Measurements from ENCODE around the gene AKT1.

AKT1 gene

DNA sequence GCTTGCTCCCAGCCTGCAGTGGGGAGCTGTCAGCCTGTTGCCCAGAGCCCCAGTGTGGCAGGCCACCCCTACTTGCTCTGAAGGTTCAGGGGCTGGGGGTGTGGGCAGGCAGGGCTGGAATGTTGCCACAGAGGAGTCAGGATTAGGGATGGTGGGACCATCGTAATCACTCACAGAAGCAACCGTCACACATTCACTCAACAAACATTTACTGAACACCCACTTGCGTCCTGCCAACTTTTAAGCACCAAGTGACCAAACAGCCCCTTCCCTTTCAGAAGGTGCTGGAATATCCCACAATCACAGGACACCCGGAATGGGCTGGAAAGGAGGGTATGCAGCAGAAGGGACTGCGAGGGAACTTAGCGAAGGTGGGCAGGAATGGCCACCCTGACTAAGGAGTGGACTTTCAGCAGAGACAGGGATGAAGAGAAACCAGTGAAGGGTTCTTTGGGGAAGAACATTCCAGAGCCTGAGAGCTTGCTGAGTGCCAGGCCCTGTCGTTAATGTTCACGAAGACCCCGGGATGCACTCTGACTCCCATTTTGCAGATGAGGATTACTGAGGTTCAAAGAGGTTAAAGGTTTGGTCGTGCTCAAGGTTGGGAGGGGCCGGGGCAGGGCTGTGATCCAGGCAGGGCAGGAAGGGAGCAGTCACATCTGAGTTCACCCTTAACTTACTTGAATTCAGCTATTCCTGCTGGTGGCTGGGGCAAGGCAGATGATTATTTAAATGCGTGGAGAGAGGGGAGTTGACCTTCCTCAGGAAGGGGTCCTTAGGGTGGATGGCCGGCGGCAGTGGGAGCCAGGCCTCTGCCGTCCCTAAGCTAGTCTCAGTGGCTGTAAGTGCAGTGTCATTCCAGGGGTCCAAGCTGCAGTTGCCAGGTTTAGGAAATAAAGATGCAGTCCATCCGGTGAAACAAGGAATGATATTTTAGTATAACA is 3.0 kb upstream of the AKT1 start:
- no peak for DNase-seq

GRCh38 chr14:104797115-104798044 is 1.8 kb upstream of the AKT1 start:
- DNase-seq = no peak

DNA sequence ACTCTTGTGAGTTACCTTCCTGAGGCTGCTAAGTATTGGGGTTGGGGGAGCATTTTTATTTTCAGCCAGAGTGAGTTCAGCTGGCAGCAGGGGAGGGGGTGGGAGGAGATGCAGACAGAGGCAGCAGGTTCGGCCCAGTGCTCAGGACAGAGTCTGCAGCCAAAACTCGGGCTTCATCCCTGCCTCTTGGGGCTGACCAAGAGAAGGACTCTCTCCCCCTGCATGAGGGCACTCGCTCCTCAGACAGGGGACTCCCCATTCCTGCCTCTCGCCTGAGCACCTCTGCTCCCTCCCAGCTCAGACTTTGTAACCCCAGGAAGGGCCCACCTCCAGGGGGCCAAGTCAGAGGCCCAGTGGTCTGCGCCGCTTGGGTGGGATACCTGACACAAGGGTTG is 1.1 kb upstream of the AKT1 start:
- DNase-seq = no peak

GRCh38 chr14:104795781-104796686 is 486 bp upstream of the AKT1 start:
- peak; percentile 47 to 77 for DNase-seq

- DNase-seq = no peak
Observed at GRCh38 chr14:104794631-104794992, 936 bp downstream of the AKT1 start.

- DNase-seq = peak; percentile 39 to 50
Observed at GRCh38 chr14:104794099-104794498, 1.4 kb downstream of the AKT1 start.

DNA sequence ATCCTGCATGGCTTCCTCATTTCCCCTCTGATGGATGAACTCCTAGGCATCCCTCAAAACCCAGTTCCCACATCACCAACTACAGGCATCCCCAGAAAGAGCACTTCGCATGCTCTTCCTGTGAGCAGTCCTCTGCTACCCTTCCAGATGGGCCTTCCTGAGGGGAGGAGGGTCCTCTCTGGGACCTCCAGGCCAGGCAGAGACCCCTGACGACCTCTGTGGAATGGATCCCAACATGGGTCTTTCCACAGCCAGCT is 1.9 kb downstream of the AKT1 start:
- no peak for DNase-seq

DNA sequence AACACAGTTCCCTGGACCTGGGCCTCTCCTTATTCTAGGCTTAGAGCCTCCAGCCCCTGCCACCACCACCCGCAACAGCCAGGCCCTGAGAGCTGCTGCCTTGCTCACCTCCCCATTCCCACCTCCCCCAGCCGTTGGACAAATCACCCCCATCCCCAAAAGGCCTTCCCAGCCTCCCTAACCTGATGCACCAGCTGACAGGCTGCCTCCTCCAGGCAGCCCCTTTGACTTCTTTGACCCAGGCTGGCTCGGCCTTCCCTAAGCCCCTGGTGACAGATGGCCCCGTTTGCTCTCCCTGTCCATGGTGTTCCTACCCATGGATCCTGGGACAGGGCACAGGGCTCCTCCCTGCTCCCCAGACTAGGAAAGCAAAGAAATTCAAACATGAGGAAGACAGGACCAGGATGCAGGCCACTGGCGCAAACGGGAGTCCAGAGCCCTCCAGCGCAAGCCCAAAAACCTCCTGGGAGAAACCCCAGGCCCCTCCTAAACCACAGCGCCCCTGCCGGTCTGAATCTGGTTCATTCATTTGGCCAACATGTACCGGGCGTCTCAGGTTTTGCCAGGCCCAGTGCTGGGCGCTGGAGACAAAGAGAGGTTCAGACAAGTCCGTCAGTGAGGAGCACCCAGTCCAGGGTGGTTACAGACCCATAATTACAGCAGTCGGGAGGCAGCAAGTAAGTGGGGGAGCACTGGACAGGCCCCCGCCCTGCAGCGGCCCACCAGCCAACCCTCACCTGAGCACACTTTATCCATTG is 2.4 kb downstream of the AKT1 start:
- no peak for DNase-seq

DNA sequence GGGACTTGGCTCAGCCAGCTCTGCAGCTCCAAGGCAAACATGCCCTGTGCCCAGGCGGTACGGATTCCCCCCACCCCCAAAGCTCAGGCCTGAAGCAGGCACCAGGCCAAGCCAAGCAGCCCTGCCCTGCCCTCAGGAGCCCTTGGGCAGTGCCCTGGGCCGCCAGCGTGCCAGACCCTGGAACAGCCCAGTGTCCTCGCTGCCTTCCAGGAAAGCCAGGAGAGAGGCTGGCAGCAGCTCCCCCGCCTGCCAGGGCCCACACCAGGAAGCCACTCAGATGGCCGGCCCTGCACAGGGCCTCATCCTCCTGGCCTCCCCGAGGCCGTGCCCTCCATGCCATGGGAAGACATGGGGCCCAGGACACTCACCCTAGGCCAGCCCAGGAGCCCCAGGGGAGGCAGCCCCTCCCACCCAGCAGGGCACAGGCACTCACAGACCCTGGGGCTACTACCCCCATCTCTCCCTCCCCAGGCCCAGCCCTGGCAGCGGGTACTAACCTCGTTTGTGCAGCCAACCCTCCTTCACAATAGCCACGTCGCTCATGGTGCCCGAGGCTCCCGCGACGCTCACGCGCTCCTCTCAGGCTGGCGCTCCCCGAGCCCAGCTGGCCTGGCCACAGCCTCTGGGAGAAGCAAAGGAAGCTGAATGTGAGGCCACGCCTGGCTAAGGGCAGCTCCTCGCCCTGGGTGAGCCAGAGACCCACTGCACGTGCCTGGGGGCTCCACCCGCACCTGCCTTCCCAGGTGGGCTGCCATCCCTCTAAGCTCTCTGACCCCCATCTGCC is 3.3 kb downstream of the AKT1 start:
- DNase-seq = no peak

DNA sequence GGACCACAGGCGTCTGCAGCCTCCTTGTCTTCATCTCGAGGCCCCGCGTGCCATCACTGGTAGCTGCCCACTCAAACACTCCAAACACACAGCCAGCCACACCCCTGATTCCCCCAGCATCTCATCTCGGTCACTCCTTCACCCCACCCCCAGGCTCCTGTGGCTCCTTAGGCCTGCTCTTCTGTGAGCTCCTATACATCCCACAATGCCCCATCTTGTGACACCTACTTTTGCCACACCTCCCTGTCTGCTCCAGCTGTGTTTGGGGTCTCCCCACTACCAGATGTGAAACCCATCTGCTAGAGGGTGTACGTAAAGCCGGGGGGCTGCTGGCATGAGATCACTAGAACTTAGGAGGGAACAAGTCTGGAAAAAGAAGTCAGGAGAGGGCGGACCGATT is 4.1 kb downstream of the AKT1 start:
- no peak for DNase-seq

GRCh38 chr14:104789752-104790743 is 5.5 kb downstream of the AKT1 start:
- DNase-seq = no peak

GRCh38 chr14:104788873-104789663 is 6.5 kb downstream of the AKT1 start:
- no peak for DNase-seq

GRCh38 chr14:104788161-104788818 is 7.3 kb downstream of the AKT1 start:
- DNase-seq = no peak

- peak in 1 of 2 donors; percentile 23 for DNase-seq
Observed at GRCh38 chr14:104787736-104788135, 7.8 kb downstream of the AKT1 start.

DNA sequence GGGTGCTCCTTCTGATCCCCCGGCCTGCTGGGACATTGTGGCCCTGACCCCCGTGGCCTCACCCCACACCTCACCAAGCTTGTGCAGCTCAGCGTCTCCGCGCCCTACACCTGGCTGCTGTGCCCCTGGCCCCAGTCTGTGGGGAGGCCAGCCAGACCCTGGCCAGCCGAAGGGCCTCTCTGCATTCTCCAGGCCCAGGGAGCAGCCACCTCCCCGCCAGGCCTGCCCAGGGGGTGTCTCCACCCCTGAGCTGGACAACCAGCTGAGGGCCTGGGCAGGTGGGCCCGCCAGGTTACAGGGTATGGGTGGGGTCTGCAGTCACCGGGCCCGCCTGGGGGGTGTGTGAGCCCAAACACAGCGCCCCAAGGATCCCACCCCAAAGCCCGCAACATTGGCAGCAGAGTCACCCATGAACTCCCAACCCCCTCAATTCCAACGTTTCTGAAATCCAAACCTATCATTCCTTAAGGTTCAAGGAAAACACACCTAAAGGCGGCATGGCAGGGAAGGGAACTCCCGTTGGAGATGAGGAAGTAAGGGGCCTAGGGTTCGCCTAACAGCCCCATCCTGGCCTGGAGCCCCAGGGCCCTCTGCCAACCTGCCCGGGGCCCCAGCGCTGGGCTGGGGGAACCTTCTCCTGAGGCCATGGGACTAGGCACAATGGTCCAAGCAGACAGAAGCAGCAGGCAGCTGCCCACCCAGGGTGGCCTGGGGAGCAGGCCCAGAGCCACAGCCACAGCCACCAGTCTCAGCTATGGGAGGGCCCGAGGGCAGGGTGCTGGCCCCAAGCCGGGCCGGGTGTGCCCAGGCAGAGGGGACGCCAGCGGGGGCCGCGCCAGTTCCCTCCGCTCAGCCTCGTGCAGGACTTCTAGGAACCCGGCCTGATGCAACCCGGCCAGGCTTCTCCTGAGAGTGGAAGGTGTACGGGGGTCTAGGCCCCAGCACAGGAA is 8.5 kb downstream of the AKT1 start:
- no peak for DNase-seq

- DNase-seq = peak in 1 of 2 donors; percentile 24
Observed at GRCh38 chr14:104786091-104786586, 9.4 kb downstream of the AKT1 start.

DNA sequence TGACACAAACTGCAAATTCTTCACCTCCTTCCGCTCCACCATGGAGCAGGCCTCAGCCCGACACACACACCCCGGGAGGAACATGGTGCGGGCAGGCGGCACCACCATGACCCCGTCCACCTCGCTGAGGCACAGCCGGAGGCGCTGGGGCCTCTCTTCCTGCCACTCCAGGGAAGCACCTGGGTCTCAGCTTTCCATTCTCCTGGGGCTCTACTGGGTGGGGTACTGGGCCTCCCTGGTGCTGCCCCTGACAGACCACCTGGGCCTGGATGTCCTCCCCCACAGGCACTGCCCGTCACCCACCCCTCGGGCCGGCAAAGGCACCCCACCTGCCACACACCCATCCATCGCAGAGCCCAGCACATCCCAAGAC is 9.9 kb downstream of the AKT1 start:
- no peak for DNase-seq

Data from CD4-positive, alpha-beta T cell treated with Interferon alpha-2 for 1 hour (primary cell).